Activated naive CD4-positive, alpha-beta T cell treated with anti-CD3 and anti-CD28 coated beads, Interleukin-2, amount 50 U/mL, for 16 hours (primary cell): ENCODE measurements around the gene CCDC13.

Source experiments
- DNase-seq: peaks from one replicate; pipeline ENCODE4 v3.0.0-alpha.2; 2020

CCDC13 gene

GRCh38 chr3:42731476-42732195 is 41.4 kb downstream of the CCDC13 start:
- DNase-seq: no peak

- no peak for DNase-seq
These were observed 42.2 kb downstream of the CCDC13 start for GRCh38 chr3:42730706-42731420.

- DNase-seq: no peak
These were observed 42.8 kb downstream of the CCDC13 start for GRCh38 chr3:42730294-42730693.

GRCh38 chr3:42729404-42730145 is 43.5 kb downstream of the CCDC13 start:
- DNase-seq: no peak

- DNase-seq: no peak
These were observed 44.2 kb downstream of the CCDC13 start for GRCh38 chr3:42728668-42729364.

- DNase-seq: no peak
These were observed 45.0 kb downstream of the CCDC13 start for GRCh38 chr3:42728056-42728455.

GRCh38 chr3:42725454-42725853 is 47.6 kb downstream of the CCDC13 start:
- no peak for DNase-seq

GRCh38 chr3:42723219-42723618 is 49.8 kb downstream of the CCDC13 start:
- DNase-seq: no peak
